ENCODE measurements around the gene VWA2.

DNA sequence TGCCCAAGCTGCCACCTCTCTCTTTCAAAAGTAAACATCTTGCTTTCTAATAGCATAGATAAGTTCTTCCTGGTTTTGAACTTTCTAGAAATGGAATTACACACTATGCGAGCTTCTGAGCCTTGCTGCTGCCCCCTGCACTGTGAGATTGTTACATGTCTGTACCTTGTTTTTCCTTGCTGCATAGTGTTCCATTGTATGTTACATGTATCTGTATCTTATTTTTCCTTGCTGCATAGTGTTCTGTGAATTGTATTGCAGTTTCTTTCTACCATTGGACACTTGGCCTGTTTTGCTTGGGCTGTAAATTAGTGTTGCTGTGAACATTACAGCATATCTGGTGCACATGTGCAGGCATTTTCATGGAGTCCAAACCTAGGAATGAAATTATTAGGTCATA, 24.0 kb upstream of the VWA2 start:
- no peak for TF ChIP-seq EZH2phosphoT487 (IDR thresholded peaks at IDR 0.05; ENCODE audit: borderline replicate concordance)
- TF ChIP-seq, protein P1, sequence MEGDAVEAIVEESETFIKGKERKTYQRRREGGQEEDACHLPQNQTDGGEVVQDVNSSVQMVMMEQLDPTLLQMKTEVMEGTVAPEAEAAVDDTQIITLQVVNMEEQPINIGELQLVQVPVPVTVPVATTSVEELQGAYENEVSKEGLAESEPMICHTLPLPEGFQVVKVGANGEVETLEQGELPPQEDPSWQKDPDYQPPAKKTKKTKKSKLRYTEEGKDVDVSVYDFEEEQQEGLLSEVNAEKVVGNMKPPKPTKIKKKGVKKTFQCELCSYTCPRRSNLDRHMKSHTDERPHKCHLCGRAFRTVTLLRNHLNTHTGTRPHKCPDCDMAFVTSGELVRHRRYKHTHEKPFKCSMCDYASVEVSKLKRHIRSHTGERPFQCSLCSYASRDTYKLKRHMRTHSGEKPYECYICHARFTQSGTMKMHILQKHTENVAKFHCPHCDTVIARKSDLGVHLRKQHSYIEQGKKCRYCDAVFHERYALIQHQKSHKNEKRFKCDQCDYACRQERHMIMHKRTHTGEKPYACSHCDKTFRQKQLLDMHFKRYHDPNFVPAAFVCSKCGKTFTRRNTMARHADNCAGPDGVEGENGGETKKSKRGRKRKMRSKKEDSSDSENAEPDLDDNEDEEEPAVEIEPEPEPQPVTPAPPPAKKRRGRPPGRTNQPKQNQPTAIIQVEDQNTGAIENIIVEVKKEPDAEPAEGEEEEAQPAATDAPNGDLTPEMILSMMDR (IDR thresholded peaks at IDR 0.05 in 2 of 3, conservative IDR thresholded peaks at IDR 0.05 in 1 of 3; ENCODE audit: borderline replicate concordance in 1 of 3, insufficient read depth in 1 of 3, low read depth in 2 of 3, low read length in 2 of 3), result no peak
- TF ChIP-seq POLR2A (IDR thresholded peaks at IDR 0.05; ENCODE audit: borderline replicate concordance, extremely low read depth, insufficient read depth, insufficient read length), result no peak
- TF ChIP-seq EZH2 (IDR thresholded peaks at IDR 0.05), result no peak
- no peak for TF ChIP-seq YY1 (IDR thresholded peaks at IDR 0.05; ENCODE audit: extremely low read depth, insufficient replicate concordance, low read depth, low read length)
- no peak for TF ChIP-seq POLR2AphosphoS5 (IDR thresholded peaks at IDR 0.05; ENCODE audit: low read depth, low read length)
- TF ChIP-seq CEBPB (IDR thresholded peaks at IDR 0.05; ENCODE audit: low read depth), result no peak
- TF ChIP-seq, protein P2, sequence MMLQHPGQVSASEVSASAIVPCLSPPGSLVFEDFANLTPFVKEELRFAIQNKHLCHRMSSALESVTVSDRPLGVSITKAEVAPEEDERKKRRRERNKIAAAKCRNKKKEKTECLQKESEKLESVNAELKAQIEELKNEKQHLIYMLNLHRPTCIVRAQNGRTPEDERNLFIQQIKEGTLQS (IDR thresholded peaks at IDR 0.05), result no peak
- no peak for TF ChIP-seq EGR1 (IDR thresholded peaks at IDR 0.05; ENCODE audit: low read depth)
- TF ChIP-seq JUND (IDR thresholded peaks at IDR 0.05), result no peak
- TF ChIP-seq RAD21 (IDR thresholded peaks at IDR 0.05; ENCODE audit: low read depth), result no peak
- TF ChIP-seq SIN3A (IDR thresholded peaks at IDR 0.05; ENCODE audit: low read depth), result no peak

Data from HCT116 (cell line).